ENCODE measurements around the gene TBL3.

Gene TBL3

GRCh38 chr16:1984347-1985225 lies 12.7 kb downstream of the TBL3 start:
- no peak for DNase-seq

DNA sequence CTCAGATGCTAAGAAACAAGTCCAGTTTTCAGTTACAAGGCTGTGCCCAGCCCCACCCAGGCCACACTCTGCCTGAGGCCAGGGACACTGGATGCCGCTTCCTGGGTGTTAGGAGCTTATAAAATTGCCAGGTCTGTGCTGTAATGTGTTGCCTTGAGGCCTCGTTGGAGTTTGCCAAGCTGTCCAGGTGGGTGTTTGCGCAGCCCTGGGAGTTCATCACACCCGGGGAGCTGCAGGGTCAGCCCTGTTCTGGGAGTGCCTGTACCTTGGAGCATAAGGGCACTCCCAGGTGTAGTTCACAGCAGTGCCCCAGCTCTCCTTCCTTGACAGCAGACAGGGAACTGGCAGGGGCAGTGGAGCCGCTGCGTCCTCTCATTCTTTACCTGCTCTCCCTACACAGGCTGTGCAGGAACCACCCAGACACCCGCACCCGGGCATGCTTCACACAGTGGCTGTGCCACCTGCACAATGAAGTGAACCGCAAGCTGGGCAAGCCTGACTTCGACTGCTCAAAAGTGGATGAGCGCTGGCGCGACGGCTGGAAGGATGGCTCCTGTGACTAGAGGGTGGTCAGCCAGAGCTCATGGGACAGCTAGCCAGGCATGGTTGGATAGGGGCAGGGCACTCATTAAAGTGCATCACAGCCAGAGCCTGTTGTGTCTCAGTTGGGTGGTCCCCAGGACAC lies 13.8 kb downstream of the TBL3 start:
- DNase-seq: no peak

DNA sequence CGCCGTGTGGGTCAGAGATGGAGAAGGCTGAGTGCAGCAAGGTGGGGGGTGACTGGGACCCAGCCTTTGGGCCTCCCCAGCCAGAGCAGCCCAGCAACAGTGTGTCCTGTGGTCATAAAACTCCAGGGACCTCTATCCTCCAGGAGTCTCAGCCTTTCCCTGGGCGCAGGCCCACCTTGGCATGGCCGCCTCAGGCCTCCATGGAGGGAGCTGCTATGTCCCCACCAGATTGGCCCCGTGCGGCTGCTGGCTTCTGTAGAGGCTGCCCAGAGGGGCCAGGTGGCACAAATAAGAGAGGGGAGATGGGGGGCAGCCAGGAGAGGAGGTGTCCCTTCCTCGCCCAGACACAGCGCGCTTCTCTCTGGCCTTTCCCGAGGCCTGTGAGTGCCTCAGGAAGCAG lies 15.3 kb downstream of the TBL3 start:
- DNase-seq: no peak

DNA sequence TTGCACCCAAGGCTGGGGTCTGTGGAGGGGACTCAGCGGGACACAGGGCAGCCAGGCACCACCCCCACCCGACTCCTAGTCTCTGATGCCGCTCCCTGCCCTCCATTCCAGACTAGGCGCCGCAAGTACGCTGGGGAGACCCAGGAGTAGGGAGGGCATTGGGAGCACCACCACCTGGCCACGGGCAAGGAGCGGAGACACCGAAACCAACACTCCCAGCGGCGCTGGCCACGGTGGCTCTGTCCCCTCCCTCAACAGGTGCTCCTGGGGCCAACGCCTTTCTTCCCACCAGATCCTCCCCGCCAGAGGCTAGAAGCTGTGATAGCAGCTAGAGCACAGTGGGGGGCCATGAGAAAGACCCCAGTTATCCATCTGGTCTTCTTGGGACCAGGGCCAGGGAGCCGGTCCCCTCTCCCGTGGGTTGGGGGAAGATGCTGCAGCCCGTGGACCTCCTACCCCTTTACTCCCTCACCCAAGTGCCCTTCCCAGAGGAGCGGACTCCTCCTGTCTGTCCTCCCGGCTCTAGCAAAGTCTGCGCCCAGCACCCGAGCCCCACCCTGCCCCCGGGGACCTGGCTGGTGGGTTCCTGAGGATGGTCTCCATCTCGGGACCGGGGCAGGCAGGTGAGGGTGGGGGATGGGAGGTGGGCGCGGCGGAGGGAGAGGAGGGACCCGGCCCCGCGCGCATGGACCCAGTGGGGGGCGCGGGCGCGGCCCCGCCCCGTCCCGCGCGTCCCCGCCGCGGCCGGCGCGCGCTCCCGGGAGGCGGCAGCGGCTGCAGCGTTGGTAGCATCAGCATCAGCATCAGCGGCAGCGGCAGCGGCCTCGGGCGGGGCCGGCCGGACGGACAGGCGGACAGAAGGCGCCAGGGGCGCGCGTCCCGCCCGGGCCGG lies 17.6 kb downstream of the TBL3 start, which contains the start of gene SYNGR3:
TSS of gene SYNGR3 (plus strand) at position 762 of the 892 bp plus-strand sequence. CDS start 133 bp downstream, outside the sequence.
- no peak for DNase-seq

- no peak for DNase-seq
Observed at GRCh38 chr16:1990101-1990350, 18.2 kb downstream of the TBL3 start.

DNA sequence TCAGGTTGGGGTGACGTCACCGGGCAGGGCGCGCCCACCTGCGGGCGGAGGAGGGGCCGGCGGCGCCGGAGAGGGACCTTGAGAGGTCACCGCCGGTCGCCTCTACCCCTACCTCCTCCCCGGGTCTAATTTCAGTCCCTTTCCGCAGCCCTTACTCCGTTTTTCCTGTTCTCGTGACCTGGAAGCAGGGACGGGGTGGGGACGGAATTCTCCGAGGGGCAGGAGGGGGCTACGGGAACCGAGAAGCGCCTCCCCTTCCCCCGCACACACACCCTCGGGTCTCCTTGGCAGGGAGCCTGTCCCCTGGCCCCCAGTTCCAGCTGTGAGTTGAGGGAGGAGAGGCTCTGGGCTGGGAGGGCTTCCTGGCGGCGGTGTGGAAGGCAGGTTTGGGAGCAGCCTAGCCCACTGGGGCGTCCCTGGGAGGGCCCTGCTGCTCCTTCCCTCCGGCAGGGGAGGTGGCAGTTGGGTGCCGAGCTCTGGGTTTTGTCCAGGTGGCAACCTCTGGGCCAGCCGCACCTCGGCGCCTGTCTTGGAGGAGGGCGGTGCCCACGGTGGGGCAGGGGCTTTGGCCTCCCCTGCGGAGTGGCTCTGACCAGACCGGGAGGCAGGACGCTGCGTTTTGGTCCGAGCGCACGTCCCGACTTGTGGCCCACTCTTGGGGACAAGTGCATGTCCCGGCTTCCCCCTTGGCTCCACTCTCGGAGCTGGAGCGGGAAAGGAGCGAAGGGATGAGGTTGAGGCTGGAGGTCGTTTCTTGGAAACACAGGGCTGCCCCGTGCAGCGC lies 18.7 kb downstream of the TBL3 start:
- DNase-seq: no peak

- DNase-seq: no peak
Observed at GRCh38 chr16:1991135-1991551, 19.3 kb downstream of the TBL3 start.

DNA sequence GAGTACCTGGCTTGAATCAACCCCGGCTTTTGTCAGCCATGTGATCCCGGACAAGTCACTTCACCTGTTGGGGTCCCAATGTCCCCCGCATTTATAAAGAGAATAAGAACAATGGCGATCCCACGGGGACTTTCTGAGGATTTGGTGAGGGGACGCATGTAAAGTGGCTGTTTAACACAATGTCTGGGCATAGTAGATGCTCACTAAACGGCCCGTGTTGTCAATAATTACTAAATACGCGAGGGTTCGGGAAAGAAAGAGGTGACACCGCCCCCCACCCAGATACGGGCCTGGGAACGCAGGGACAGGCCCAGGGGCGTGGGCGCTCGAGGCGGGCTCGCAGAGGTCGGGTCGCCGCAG lies 19.7 kb downstream of the TBL3 start:
- no peak for DNase-seq

DNA sequence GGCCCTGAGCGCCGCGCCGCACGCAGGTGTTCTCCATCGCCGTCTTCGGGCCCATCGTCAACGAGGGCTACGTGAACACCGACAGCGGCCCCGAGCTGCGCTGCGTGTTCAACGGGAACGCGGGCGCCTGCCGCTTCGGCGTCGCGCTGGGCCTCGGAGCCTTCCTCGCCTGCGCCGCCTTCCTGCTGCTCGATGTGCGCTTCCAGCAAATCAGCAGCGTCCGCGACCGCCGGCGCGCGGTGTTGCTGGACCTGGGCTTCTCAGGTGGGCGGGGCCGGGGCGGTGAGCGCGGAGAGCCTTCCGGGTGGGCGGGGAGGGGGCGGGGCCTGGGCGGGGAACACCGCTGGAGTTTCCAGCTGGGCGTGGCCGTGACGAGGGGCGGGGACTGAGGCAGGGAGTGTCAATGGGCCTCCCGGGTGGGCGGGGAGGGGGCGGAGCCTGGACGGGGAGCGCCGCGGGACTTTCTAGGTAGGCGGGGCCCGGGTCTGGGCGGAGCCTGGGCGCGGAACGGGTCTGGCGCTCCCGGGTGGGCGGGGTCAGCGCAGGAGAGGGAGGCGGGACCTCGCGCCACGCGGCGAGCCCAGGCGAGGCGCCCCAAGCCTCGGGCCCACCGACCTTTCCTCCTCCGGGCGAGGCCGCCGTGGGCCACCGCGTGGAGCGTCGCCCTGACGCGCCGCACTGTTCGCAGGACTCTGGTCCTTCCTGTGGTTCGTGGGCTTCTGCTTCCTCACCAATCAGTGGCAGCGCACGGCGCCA lies 20.3 kb downstream of the TBL3 start:
- no peak for DNase-seq

- no peak for DNase-seq
Observed at GRCh38 chr16:1992704-1993317, 21.0 kb downstream of the TBL3 start.

- peak; percentile 19 for DNase-seq
Observed at GRCh38 chr16:1993731-1994131, 21.9 kb downstream of the TBL3 start.

GRCh38 chr16:1997494-1998359 lies 25.9 kb downstream of the TBL3 start:
- DNase-seq: no peak

DNA sequence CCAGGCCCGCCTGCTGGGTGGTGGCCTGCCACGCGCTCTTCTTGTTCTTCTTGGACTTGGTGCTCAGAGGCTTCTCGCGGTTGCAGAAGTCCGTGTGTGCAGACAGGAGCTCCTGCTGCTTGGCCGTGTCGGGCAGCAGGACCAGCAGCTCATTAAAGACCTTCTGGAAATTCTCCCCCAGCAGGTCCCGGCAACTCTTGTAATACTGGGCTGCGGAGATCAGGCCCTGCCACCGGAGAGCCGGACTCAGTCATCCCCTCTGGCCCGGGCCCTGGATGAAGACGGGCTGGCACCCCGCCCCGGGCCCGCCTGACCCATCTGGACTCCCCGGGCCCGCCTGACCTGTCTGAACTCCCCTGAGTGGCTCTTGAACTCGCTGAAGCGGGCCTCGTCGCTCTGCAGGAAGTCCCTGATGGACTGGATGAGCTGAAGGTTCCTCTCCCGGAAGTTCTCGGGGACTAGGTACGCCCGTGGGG lies 26.5 kb downstream of the TBL3 start:
- no peak for DNase-seq

- no peak for DNase-seq
Observed at GRCh38 chr16:1998852-1999801, 27.3 kb downstream of the TBL3 start.

- no peak for DNase-seq
Observed at GRCh38 chr16:1999866-2000514, 28.1 kb downstream of the TBL3 start.

DNA sequence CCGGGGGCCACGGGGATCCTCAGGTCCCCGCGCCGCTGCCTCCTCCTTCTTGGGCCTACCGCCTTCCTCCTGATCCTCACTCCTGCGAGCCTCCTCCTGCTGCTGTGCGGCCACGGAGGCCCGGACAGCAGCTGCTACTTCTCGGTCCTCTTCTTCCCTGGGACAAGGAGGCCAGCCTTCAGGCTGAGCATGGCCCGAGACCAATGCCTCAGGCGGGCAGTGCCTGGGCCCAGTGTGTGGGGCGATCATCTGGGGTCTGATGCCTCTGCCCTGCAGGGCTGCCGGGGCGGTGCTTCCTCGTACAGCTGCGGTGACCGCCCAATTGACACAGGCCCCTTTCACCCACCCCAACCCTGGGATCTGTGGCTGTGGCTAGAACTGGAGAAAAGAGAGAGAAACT lies 29.2 kb downstream of the TBL3 start:
- no peak for DNase-seq

GRCh38 chr16:2001456-2002355 lies 29.9 kb downstream of the TBL3 start:
- DNase-seq: no peak

Data from NCI-H2029 treated with DMSO at 0.1 percent for 48 hours (cell line).